ENCODE data around the gene CDKAL1.

- TF ChIP-seq ZNF274 (IDR thresholded peaks at IDR 0.05; ENCODE audit: low read depth, low read length): no peak
- TF ChIP-seq YY1 (IDR thresholded peaks at IDR 0.05; ENCODE audit: insufficient read depth, insufficient read length): no peak
Observed at GRCh38 chr6:20931772-20932171, 397.5 kb downstream of the CDKAL1 start.
